UCSD-AML1 (cell line): ENCODE measurements around the gene SRC.
"Not testable (repeated sequence)": the region's sequence is repeated elsewhere in the genome, so short reads cannot be mapped to it uniquely, and the experiment has no call there.

Experiments used
- DNase-seq: peaks from one replicate; lab custom pipeline; 2025; ENCODE audit not compliant: unreplicated experiment; lab: John Stamatoyannopoulos, UW

The SRC gene

GRCh38 chr20:37335642-37336368, 10.1 kb upstream of the SRC start:
- no peak for DNase-seq

GRCh38 chr20:37336369-37337207, 9.4 kb upstream of the SRC start:
- peak; percentile 93 for DNase-seq

DNA sequence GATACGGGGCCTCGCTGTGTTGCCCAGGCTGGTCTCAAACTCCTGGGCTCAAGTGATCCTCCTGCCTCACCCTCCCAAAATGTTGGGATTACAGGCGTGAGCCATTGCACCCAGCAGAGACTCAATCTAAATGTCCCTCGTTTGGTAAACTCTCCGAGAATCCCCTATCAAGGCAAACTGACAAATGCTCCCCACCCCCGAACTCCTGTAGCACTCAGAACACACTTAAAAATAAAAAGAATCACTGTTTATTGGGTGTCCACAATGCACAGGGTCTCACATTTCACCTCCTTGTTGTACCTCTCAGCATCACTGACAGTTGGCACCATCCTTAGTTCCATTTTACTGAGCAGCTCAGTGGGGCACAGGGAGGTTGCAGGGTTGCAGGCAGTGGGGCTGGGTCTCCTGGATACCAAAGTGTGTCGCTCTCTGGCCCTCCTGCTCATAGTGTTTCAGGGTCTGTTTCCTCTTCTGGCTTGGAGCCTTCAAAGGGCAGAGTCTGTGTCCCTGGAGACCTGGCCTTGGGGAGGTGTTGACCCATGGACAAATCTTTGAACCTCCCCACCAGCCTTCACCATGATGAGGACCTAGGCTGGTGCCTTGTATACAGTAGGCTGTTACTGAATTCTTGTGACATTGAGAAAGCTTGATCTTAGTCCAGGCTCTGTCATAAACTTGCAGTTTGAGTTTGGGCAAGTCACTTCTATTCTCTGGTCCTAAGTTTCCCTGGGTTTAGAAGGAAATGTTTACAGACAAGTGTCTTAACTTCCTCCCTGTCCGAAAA, 8.5 kb upstream of the SRC start:
- no peak for DNase-seq

DNA sequence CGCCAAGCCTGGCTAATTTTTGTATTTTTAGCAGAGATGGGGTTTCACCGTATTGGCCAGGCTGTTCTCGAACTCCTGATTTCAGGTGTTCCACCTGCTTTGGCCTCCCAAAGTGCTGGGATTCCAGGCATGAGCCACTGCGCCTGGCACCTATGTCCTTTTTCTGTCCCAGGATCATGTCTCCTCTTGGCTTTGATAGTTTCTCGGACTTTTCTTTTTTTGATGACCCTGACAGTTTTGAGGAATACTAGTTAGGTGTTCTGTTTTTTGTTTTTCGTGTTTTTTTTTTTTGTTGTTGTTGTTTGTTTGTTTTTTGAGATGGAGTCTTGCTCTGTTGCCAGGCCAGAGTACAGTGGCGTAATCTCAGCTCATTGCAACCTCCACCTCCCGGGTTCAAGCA, 7.6 kb upstream of the SRC start:
- not testable (repeated sequence) for DNase-seq

DNA sequence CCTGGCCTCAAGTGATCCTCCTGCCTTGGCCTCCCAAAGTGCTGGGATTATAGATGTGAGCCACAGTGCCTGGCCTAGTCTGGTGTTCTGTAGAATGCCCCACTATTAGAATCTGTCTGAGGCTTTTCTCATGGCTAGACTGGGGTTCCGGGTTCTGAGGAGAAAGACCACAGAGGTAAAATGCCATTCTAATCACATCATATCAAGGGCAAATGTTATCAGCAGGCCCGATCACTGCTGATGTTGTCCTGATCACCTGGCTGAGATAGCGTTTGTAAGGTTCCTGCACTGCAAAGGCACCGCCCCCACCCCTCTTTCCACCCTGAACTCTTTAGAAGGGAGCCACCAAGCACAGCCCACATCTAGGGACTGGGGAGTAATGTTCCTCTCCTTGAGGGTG, 6.7 kb upstream of the SRC start:
- DNase-seq: no peak

DNA sequence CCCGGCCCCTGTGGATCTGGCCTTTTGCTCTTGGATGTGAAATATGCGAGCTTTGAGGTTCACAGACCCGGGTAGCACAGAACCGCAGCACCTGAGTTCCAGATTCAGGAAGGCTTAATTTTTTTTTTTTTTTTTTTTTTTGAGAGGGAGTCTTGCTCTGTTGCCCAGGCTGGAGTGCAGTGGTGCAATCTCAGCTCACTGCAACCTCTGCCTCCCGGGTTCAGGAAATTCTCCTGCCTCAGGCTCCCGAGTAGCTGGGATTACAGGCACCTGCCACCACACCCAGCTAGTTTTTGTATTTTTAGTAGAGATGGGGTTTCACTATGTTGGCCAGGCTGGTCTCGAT, 6.2 kb upstream of the SRC start:
- DNase-seq: not testable (repeated sequence)

DNA sequence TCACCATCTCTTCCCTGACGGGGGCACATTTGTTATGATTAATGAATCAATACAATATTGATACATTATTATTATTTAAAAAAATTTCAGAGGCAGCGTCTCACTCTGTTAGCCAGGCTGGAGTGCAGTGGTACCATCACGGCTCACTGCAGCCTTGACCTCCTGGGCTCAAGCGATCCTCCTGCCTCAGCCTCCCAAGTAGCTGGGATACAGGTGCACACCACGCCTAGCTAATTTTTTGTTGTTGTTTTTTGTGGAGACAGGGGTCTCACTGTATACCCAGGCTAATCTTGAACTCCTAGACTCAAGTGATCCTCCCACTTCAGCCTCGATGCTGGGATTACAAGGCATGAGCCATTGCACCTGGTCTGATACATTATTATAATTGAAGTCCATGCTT, 4.9 kb upstream of the SRC start:
- no peak for DNase-seq

GRCh38 chr20:37341632-37342031, 4.3 kb upstream of the SRC start:
- no peak for DNase-seq

DNA sequence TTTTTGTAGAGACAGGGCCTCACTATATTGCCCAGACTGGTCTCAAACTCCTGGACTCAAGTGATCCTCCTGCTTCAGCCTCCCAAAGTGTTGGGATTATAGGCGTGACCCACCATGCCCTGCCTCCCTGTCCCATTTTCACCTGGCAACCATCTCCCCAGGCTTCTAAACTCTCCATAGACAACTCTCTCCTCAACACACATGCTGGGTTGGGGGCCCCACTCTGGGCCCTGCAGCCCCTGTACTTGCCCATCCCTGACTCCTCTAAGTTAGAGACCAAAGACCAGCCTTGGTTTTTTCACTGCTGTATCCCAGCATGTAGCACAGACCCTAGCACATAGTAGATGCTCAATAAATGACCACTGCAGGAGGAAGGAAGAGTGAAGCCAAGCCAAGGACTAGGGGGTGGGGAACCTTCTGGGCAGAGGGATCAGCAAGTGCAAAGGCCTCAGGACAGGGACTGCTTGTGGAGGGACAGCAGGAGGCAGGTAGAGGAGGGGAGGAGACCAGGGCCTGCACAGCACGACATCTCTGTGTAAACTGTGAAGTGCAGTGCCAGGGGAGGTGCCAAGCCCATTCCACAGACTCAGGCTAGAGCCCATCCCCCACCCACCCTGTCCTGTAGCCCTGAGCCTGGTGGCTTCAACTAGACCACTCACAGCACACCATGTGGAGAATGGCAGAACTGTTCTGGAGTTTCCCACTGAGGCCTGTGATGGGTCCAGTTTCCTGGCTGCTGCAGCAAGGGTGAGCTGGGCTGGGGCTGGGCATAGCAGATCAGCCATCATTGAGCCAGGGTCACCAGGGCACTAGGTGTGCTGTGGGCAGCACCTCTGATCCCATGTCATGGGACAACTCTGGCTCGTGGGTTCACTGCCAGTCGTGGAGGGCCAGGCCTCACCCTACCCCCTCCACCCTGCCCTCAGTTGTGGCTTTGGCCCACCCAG, 3.4 kb upstream of the SRC start:
- DNase-seq: no peak

DNA sequence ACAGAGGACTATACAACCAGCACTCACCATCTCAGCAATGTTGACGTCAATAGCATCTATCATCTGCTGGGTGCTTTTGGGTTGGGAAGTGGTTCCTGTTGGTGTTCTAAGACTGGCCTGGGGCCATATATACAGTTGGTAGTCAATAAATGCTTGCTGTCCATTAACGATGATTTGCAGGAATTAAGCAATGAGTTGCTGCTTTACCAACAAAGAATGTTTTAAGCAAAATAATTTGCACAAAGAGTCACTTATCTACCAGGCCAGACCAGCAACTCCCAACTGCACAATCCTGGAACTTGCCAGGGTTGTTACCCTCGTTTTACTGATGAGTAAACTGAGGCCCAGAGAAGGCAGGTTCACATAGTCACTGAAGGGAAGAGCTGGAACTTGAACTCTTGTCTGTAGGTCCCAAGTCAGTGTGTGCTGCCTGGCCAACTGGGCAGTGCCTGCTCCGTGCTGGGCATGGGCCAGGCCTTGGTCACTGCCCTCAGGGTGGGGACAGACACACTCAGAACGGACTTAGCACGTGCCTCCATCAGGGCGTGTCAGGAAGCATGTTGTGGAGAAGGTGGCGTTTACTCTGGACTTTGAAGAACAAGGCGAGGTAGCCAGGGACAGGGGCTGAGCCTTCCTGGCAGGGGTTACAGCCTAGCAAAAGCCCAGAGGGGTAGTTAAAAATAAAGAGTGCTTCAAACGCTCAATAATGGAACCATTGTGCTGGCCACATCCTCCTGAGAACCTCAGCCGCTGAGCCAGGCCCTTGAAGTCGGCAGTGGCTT, 2.5 kb upstream of the SRC start:
- DNase-seq: no peak

DNA sequence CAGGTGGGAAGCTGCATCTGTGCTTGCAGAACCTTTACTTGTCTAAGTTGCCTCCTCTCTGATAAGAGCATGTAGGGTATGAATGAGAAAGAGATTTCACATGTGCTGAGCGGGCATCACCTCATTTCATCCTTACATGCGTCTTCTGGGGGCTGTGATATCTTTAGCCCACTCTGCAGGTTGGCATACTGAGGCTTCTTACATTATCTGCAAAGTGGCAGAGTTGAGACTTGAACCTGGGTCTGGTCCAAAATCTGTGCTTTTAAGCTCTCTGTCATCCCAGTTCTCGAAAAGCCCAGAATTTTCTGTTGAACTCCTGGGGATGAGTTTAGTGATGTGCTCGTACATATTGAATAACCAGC, 2.0 kb upstream of the SRC start:
- no peak for DNase-seq

DNA sequence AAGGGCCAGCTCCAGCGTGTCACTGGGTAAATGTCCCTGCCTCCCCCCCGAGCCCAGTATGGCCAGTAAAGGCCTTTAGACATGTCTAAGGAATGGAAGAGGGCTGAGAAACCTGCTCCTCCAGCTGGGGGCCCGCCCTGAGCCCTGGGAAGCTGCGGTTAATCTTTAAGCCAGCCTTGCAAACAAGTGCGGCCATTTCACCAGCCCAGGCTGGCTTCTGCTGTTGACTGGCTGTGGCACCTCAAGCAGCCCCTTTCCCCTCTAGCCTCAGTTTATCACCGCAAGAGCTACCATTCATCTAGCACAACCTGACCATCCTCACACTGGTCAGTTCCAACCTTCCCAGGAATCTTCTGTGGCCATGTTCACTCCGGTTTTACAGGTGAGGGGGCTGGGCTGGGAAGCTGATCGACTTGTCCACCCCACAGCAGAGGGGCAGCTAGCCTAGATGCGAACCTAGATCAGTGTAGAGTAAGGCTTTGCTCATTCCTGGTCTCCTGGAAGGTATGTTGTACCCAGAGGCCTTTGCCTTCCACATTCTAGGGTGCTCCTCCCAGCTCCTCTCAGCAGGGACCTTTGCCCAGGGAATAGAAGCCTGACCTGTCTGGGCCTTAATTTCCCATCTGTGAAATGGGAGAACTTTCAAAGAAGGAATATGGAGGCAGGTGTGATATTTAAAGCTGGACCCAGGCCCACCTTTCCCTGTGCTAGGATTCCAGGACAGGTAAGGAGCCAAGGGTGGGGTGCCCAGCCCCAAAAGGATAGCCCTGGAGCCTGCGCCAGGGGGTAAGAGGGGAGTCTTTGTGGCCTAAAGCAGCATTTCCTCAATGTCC, 1.2 kb upstream of the SRC start:
- DNase-seq: no peak

GRCh38 chr20:37346236-37346534, 245 bp downstream of the SRC start:
- DNase-seq: no peak

DNA sequence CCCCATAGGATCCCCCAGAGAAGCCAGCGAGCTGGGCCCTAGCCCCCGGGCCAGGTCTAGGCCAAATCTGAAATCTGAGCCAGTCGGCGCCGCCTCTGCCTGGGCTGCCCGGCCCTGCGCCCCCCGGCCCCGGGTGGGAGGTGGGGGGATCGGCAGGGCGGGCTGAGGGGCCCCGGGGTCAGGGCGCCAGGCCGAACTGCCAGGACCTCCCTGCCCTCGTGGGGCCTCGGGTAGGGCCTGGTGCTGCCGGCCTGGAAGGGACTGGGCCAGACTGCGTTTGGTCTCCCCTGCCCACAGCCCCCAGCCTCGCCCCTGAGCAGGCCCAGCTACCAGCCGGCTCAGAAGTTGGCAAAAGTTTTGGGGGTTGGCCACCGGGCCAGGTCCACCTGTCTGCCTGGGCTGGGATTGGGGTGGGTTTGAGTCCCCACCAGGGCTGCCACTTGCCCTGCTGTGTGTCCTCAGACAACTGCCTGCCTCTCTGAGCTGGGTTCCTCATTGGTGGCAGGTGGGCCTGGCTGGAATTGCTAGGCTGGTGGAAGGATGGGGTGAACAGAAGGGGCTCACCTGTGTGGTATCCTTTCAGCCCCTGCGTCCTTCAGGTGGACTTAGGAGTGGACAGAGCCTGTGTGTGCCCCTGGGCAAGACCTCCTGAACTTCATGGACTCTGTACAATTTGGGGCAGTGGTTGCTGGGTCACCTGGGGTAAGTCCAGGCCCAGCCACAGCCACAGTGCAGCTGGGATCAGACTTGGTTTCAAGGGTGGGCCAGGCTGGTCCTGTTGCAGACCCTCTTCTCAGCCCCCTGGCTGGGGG, 801 bp downstream of the SRC start:
- DNase-seq: no peak

DNA sequence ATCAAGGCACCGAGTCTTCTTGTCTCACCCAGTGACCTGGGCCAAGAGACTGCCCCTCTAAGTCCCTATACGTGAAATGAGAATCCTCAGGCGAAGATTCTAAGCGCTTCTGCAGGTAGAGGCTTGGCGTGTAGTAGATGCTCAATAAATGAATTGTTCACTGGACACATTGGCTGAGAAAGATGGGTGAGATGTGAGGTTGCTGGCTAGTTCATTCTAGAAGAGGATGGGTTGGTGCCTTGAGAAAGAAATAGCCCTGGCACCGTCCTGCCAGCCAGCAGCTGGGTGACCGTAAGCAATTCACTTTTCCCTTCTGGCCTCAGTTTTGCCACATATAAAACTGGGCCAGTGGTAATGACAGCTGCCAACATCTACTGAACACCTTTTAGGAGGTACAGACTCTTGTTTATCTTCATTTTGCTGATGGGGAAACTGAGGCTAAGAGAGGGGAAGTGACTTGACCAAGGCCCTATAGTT, 1.4 kb downstream of the SRC start:
- no peak for DNase-seq

DNA sequence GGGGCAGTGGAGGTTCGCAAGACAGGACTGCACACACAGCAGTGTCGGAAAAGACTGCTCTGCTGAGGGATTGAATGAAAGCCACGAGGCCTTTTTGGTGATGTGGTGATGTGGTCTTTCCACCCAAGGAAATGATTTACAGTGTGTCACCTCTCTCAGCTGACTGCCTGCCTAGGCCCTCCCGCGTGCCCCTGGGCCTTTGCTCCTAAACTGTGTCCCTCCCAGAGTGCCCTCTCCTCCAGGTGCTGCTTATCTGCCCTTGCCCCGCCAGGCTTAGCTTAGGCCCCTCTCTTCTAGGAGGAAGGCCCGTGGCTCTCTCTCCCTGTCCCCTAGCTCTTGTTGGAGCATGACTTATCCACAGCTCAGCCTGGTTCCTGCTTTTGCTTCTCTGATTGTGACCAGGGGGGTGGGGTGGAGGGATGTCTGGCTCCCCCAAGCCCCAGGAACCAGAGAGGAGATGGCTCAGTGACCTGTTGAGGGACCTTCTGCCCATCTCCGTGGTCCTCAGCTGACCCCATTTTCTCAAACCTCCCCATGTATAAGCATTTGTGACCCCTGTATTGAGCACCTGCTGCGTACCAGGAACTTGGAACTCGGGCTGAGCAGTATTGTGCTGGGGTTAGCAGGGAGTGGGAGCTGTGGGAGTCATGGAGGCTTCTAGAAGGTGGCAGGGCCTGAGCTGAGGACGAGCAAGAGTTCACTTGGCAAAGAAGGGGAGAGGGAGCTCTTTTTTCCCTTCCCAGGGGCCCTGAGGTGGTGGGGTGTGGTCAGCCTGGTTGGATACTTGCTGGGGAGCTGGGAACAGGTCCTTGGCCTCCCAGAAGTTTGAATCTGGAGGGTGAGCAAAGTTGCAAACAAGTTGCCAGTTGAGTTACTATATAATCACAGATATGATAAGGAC, 2.2 kb downstream of the SRC start:
- DNase-seq: peak; percentile 46

- no peak for DNase-seq
These were observed 3.0 kb downstream of the SRC start for GRCh38 chr20:37348792-37349516.
